HG03103 (cell line): Measurements from ENCODE around the gene COL1A1.

Experiments used
- ATAC-seq: cut with Tn5 transposase; IDR thresholded peaks from one replicate; pipeline ENCODE4 v1.9.1; 2021; ENCODE audit warnings: low read depth; ENCODE audit not compliant: unreplicated experiment

Gene COL1A1

GRCh38 chr17:50200457-50201275 is 765 bp downstream of the COL1A1 start:
- ATAC-seq, result no peak

- ATAC-seq, result no peak
Observed at GRCh38 chr17:50199803-50200456, 1.5 kb downstream of the COL1A1 start.

- ATAC-seq, result no peak
Observed at GRCh38 chr17:50199211-50199802, 2.1 kb downstream of the COL1A1 start.

GRCh38 chr17:50198026-50198669 is 3.3 kb downstream of the COL1A1 start:
- ATAC-seq, result no peak

GRCh38 chr17:50196826-50197225 is 4.6 kb downstream of the COL1A1 start:
- ATAC-seq, result no peak

GRCh38 chr17:50196036-50196435 is 5.4 kb downstream of the COL1A1 start:
- no peak for ATAC-seq

- no peak for ATAC-seq
Observed at GRCh38 chr17:50194934-50195865, 6.2 kb downstream of the COL1A1 start.

- no peak for ATAC-seq
Observed at GRCh38 chr17:50194140-50194933, 7.1 kb downstream of the COL1A1 start.

- ATAC-seq, result no peak
Observed at GRCh38 chr17:50192618-50193291, 8.7 kb downstream of the COL1A1 start.

GRCh38 chr17:50192144-50192617 is 9.2 kb downstream of the COL1A1 start:
- ATAC-seq, result no peak

GRCh38 chr17:50191359-50192143 is 9.9 kb downstream of the COL1A1 start:
- no peak for ATAC-seq

GRCh38 chr17:50190603-50191358 is 10.7 kb downstream of the COL1A1 start:
- no peak for ATAC-seq

- ATAC-seq, result no peak
Observed at GRCh38 chr17:50190293-50190602, 11.2 kb downstream of the COL1A1 start.

GRCh38 chr17:50189550-50190292 is 11.7 kb downstream of the COL1A1 start:
- ATAC-seq, result no peak

- ATAC-seq, result no peak
Observed at GRCh38 chr17:50188921-50189549, 12.4 kb downstream of the COL1A1 start.

GRCh38 chr17:50188531-50188920 is 12.9 kb downstream of the COL1A1 start:
- no peak for ATAC-seq
